GM21515 (cell line): ENCODE results near the gene MECR.

Experiments used
- ATAC-seq: cut with Tn5 transposase; IDR thresholded peaks from one replicate; pipeline ENCODE4 v1.9.1; 2021; ENCODE audit not compliant: unreplicated experiment

The MECR gene

GRCh38 chr1:29202584-29203340 lies 28.0 kb downstream of the MECR start:
- no peak for ATAC-seq

- ATAC-seq = no peak
Observed at GRCh38 chr1:29202053-29202452, 28.7 kb downstream of the MECR start.

GRCh38 chr1:29201595-29202051 lies 29.1 kb downstream of the MECR start:
- no peak for ATAC-seq

GRCh38 chr1:29200906-29201594 lies 29.7 kb downstream of the MECR start:
- ATAC-seq = no peak

GRCh38 chr1:29197993-29198392 lies 32.7 kb downstream of the MECR start:
- no peak for ATAC-seq

GRCh38 chr1:29197590-29197924 lies 33.2 kb downstream of the MECR start:
- no peak for ATAC-seq

GRCh38 chr1:29196863-29197589 lies 33.7 kb downstream of the MECR start:
- no peak for ATAC-seq

GRCh38 chr1:29195881-29196291 lies 34.8 kb downstream of the MECR start:
- no peak for ATAC-seq

- no peak for ATAC-seq
Observed at GRCh38 chr1:29193879-29194455, 36.8 kb downstream of the MECR start.

GRCh38 chr1:29190718-29191117 lies 40.0 kb downstream of the MECR start:
- no peak for ATAC-seq

- ATAC-seq = no peak
Observed at GRCh38 chr1:29186707-29187106, 44.0 kb downstream of the MECR start.

GRCh38 chr1:29186252-29186651 lies 44.5 kb downstream of the MECR start:
- no peak for ATAC-seq

- no peak for ATAC-seq
Observed at GRCh38 chr1:29183287-29183686, 47.4 kb downstream of the MECR start.

GRCh38 chr1:29181413-29182225 lies 49.1 kb downstream of the MECR start, which contains the start of gene SRSF4:
Gene SRSF4, minus strand, starts transcription at chr1:29181900. Its CDS starts 148 bp downstream, at chr1:29181752.
- ATAC-seq = peak; percentile 87

- no peak for ATAC-seq
Observed at GRCh38 chr1:29180497-29181412, 50.0 kb downstream of the MECR start.

- no peak for ATAC-seq
Observed at GRCh38 chr1:29179641-29180184, 51.0 kb downstream of the MECR start.

GRCh38 chr1:29177022-29177705 lies 53.6 kb downstream of the MECR start:
- ATAC-seq = no peak

- ATAC-seq = no peak
Observed at GRCh38 chr1:29176576-29176975, 54.2 kb downstream of the MECR start.
